ENCODE data around the gene C12orf56.

Gene C12orf56

DNA sequence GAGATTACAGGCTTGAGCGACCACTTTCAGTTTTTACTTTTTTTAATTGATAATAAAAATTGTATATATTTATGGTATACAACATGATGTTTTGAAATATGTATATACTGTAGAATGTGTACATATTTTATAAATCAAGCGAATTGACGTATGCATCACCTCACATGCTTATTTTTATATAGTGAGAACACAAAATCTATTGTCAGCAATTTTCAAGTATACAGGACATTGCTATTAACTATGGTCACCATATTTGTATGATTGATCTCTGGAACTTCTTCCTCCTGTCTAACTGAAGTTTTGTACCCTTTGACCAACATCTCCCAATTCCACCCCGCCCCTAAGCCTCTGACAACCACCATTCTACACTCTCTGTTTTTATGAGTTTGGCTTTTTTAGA lies 112.1 kb downstream of the C12orf56 start:
- DNase-seq (ENCODE audit: extremely low read depth, low read depth): no peak
- TF ChIP-seq, protein P1, sequence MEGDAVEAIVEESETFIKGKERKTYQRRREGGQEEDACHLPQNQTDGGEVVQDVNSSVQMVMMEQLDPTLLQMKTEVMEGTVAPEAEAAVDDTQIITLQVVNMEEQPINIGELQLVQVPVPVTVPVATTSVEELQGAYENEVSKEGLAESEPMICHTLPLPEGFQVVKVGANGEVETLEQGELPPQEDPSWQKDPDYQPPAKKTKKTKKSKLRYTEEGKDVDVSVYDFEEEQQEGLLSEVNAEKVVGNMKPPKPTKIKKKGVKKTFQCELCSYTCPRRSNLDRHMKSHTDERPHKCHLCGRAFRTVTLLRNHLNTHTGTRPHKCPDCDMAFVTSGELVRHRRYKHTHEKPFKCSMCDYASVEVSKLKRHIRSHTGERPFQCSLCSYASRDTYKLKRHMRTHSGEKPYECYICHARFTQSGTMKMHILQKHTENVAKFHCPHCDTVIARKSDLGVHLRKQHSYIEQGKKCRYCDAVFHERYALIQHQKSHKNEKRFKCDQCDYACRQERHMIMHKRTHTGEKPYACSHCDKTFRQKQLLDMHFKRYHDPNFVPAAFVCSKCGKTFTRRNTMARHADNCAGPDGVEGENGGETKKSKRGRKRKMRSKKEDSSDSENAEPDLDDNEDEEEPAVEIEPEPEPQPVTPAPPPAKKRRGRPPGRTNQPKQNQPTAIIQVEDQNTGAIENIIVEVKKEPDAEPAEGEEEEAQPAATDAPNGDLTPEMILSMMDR (IDR thresholded peaks at IDR 0.05; ENCODE audit: low read depth, low read length, missing control alignments): no peak
- H3K4me3 ChIP-seq (replicated peaks; ENCODE audit: low read depth, low read length): no peak overlapping the region

DNA sequence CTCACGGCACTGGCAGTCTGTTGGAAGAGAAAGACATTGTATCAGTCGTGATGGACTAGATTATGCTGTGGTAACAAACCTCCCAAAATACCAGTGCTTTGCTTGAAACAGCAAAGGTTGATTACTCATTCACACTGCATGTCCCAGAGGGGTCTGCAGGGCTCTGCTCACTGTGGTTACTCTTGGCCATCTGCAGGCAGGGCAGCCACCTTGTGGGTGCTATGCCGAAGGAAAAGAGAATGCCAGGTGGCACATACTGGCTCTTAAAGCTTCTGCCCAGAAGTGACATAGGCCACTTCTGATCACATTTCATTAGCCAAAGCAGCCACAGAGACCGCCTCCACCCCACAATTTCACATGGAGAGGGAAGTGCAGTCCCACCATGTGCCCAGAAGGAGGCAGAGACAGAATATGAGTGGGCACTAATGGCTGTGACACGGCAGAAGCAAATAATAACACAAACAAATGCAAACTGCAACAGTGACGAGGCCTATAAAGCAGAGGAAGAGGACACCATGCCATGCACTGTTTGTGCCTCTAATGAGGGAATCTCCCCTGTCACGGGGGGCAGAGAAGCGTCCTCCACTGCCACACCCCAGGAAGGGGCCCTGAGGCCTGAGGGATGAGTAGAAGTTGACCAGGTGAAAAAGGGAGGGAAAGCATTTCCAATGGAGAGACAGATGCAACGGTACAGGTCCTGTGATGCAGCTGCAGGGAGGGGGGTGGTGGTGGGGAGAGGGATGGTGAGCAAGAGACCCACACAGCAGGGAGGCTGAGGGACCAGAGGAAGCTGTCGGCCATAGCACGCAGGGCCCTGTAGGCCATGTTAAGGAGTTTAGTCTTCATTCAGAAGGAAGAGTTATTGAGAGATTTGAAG lies 116.8 kb downstream of the C12orf56 start:
- no peak overlapping the region for H3K4me3 ChIP-seq (replicated peaks; ENCODE audit: low read depth, low read length)
- DNase-seq (ENCODE audit: extremely low read depth, low read depth): no peak
- TF ChIP-seq, protein P1 (IDR thresholded peaks at IDR 0.05; ENCODE audit: low read depth, low read length, missing control alignments): peak; percentile 35

DNA sequence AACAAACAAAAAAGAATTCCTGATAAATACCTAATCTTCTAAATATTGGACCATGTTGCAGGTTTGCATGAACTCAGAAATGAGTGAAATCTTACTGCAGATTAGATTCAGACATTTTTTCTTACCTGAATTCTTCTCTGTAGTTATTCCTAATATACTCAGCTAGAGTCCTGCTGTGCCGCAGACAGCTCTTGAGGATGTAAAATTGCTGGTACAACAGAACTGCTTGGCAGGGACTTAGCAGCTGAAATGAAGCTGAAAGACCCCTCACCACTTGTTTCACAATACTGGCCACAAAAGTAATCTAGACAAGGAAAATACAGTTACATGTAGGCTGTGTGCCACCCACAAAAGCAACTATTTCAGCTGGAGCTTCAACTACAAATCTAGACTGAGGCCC lies 120.1 kb downstream of the C12orf56 start:
- no peak for DNase-seq (ENCODE audit: extremely low read depth, low read depth)
- no peak overlapping the region for H3K4me3 ChIP-seq (replicated peaks; ENCODE audit: low read depth, low read length)
- TF ChIP-seq, protein P1 (IDR thresholded peaks at IDR 0.05; ENCODE audit: low read depth, low read length, missing control alignments): no peak

DNA sequence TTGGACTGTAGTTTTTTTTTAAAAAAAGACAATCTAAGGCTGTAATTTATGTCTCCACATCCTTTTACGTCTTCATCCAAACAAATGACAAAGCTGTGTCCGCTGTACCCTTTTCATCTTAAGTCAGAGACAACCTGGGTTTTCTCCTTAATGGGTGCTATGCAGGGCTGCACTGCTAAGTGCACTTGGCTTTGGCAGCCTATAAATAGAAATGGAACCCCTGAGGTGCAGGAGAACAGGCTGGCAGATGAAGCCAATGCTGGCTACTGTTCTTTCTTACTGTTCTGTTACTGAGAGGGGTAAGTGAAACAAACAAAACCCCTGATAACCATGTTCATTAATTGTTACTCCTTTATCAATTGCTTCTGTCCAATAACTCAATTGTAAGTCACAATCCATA lies 121.4 kb downstream of the C12orf56 start:
- no peak for DNase-seq (ENCODE audit: extremely low read depth, low read depth)
- TF ChIP-seq, protein P1 (IDR thresholded peaks at IDR 0.05; ENCODE audit: low read depth, low read length, missing control alignments): no peak

DNA sequence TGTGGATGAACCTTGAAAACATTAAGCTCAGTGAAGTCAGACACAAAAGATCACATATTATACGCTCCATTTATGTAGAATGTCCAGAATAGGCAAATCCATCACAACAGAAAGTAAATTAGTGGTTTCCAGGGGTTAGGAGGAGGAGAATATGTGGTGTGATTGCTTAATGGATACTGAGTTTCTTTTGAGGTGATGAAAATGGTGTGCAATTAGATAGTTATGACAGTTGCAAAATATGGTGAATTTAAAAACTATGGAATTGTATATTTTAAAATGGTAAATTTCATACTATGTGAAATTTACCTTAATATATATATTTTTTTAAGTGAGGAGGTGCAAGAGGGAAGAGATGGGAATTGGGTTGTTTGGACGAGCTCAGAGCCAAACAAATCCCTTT lies 122.1 kb downstream of the C12orf56 start:
- no peak overlapping the region for H3K4me3 ChIP-seq (replicated peaks; ENCODE audit: low read depth, low read length)
- TF ChIP-seq, protein P1 (IDR thresholded peaks at IDR 0.05; ENCODE audit: low read depth, low read length, missing control alignments): no peak
- no peak for DNase-seq (ENCODE audit: extremely low read depth, low read depth)

More for the DNA sequence above, 121.4 kb downstream of the C12orf56 start:
- H3K4me3 ChIP-seq (replicated peaks; ENCODE audit: low read depth, low read length): no peak overlapping the region

DNA sequence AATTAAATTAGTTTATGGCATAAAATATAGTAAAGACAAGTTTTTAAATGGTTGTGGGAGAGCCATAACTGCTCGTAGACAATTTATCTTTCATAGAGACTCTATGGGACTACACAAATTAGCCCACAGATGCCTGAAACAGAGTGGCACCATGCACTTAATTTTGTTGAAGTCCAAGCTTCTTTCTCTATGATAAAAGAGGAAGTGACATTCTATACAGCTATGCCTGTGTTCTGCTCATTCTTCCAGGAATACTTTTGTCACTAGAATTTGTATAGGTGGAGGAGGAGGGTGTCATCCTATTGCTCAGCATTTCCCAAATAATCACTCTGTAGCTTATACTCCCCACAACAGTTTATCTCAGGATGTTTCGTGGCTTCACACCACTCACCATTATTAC lies 124.7 kb downstream of the C12orf56 start:
- no peak overlapping the region for H3K4me3 ChIP-seq (replicated peaks; ENCODE audit: low read depth, low read length)
- TF ChIP-seq, protein P1 (IDR thresholded peaks at IDR 0.05; ENCODE audit: low read depth, low read length, missing control alignments): no peak
- DNase-seq (ENCODE audit: extremely low read depth, low read depth): no peak

All from HFF-Myc (cell line).